ENCODE data around the gene RIMOC1.

RIMOC1 gene

GRCh38 chr5:41892031-41892430, 12.1 kb upstream of the RIMOC1 start:
- Histone ChIP-seq H3K4me1 (ENCODE audit: control insufficient read depth, insufficient read depth, low read length, poor library complexity, severe bottlenecking) (no peaks in the 10 kb centered on the region), H3K4me3 (ENCODE audit: extremely low read depth, insufficient read depth, low read length, poor library complexity, severe bottlenecking) (no peak overlapping the region), H3K9me3 (ENCODE audit: control insufficient read depth, low read length) (no peaks in the 10 kb centered on the region), H3K27ac (ENCODE audit: low read depth, low read length, severe bottlenecking) (no peak overlapping the region), H3K36me3 (ENCODE audit: control insufficient read depth, insufficient read depth, low read length) (no peaks in the 10 kb centered on the region)

GRCh38 chr5:41893074-41893851, 10.9 kb upstream of the RIMOC1 start:
- no peak overlapping the region for H3K27ac ChIP-seq (ENCODE audit: low read depth, low read length, severe bottlenecking)
- 88% methylated on average over 2 of the region's 3 CpGs; no CpG with 5 or more reads in 1 of the 2 experiments for WGBS, 2 experiments (ENCODE audit: insufficient coverage in 2 of 2)
- H3K9me3 ChIP-seq (ENCODE audit: control insufficient read depth, low read length) = no peaks in the 10 kb centered on the region
- H3K4me1 ChIP-seq (ENCODE audit: control insufficient read depth, insufficient read depth, low read length, poor library complexity, severe bottlenecking) = no peaks in the 10 kb centered on the region
- H3K4me3 ChIP-seq (ENCODE audit: extremely low read depth, insufficient read depth, low read length, poor library complexity, severe bottlenecking) = no peak overlapping the region
- H3K36me3 ChIP-seq (ENCODE audit: control insufficient read depth, insufficient read depth, low read length) = no peaks in the 10 kb centered on the region

GRCh38 chr5:41896230-41896629, 7.9 kb upstream of the RIMOC1 start:
- H3K4me3 ChIP-seq (ENCODE audit: extremely low read depth, insufficient read depth, low read length, poor library complexity, severe bottlenecking) = no peak overlapping the region
- H3K36me3 ChIP-seq (ENCODE audit: control insufficient read depth, insufficient read depth, low read length) = no peaks in the 10 kb centered on the region
- no peak overlapping the region for H3K27ac ChIP-seq (ENCODE audit: low read depth, low read length, severe bottlenecking)
- WGBS, 2 experiments (ENCODE audit: insufficient coverage in 2 of 2) = 70 to 79% methylated on average over 2 of the region's 2 CpGs
- no peaks in the 10 kb centered on the region for H3K9me3 ChIP-seq (ENCODE audit: control insufficient read depth, low read length)
- H3K4me1 ChIP-seq (ENCODE audit: control insufficient read depth, insufficient read depth, low read length, poor library complexity, severe bottlenecking) = no peaks in the 10 kb centered on the region

GRCh38 chr5:41903382-41903891, 707 bp upstream of the RIMOC1 start:
- peak overlapping the region; percentile 64 for H3K27ac ChIP-seq (ENCODE audit: low read depth, low read length, severe bottlenecking)
- WGBS, 2 experiments (ENCODE audit: insufficient coverage in 2 of 2) = 45 to 81% methylated on average over 5 of the region's 8 CpGs
- peaks cover 15% of the 10 kb centered on the region for H3K36me3 ChIP-seq (ENCODE audit: control insufficient read depth, insufficient read depth, low read length)
- H3K4me1 ChIP-seq (ENCODE audit: control insufficient read depth, insufficient read depth, low read length, poor library complexity, severe bottlenecking) = peaks cover 6% of the 10 kb centered on the region
- H3K9me3 ChIP-seq (ENCODE audit: control insufficient read depth, low read length) = no peaks in the 10 kb centered on the region
- H3K4me3 ChIP-seq (ENCODE audit: extremely low read depth, insufficient read depth, low read length, poor library complexity, severe bottlenecking) = peak overlapping the region; percentile 84

- Histone ChIP-seq H3K4me1 (ENCODE audit: control insufficient read depth, insufficient read depth, low read length, poor library complexity, severe bottlenecking) (peaks cover 6% of the 10 kb centered on the region), H3K4me3 (ENCODE audit: extremely low read depth, insufficient read depth, low read length, poor library complexity, severe bottlenecking) (no peak overlapping the region), H3K9me3 (ENCODE audit: control insufficient read depth, low read length) (no peaks in the 10 kb centered on the region), H3K36me3 (ENCODE audit: control insufficient read depth, insufficient read depth, low read length) (peaks cover 33% of the 10 kb centered on the region), H3K27ac (ENCODE audit: low read depth, low read length, severe bottlenecking) (no peak overlapping the region)
- no CpG with 5 or more reads among the region's 2 CpGs for WGBS, 2 experiments (ENCODE audit: insufficient coverage in 2 of 2)
Measured at GRCh38 chr5:41906151-41906550, 2.0 kb downstream of the RIMOC1 start.

- Histone ChIP-seq H3K4me1 (ENCODE audit: control insufficient read depth, insufficient read depth, low read length, poor library complexity, severe bottlenecking) (peaks cover 6% of the 10 kb centered on the region), H3K27ac (ENCODE audit: low read depth, low read length, severe bottlenecking) (peak overlapping the region; percentile 30), H3K4me3 (ENCODE audit: extremely low read depth, insufficient read depth, low read length, poor library complexity, severe bottlenecking) (no peak overlapping the region), H3K9me3 (ENCODE audit: control insufficient read depth, low read length) (no peaks in the 10 kb centered on the region), H3K36me3 (ENCODE audit: control insufficient read depth, insufficient read depth, low read length) (peaks cover 45% of the 10 kb centered on the region)
- WGBS, 2 experiments (ENCODE audit: insufficient coverage in 2 of 2) = no CpG with 5 or more reads among the region's 4 CpGs
Measured at GRCh38 chr5:41908374-41909079, 4.4 kb downstream of the RIMOC1 start.

- Histone ChIP-seq H3K27ac (ENCODE audit: low read depth, low read length, severe bottlenecking) (no peak overlapping the region), H3K4me3 (ENCODE audit: extremely low read depth, insufficient read depth, low read length, poor library complexity, severe bottlenecking) (no peak overlapping the region), H3K4me1 (ENCODE audit: control insufficient read depth, insufficient read depth, low read length, poor library complexity, severe bottlenecking) (no peaks in the 10 kb centered on the region), H3K9me3 (ENCODE audit: control insufficient read depth, low read length) (no peaks in the 10 kb centered on the region), H3K36me3 (ENCODE audit: control insufficient read depth, insufficient read depth, low read length) (peaks cover 47% of the 10 kb centered on the region)
- WGBS, 2 experiments (ENCODE audit: insufficient coverage in 2 of 2) = 96 to 100% methylated on average over 2 of the region's 2 CpGs
Measured at GRCh38 chr5:41918105-41918504, 14.0 kb downstream of the RIMOC1 start.

- no peaks in the 10 kb centered on the region for H3K9me3 ChIP-seq (ENCODE audit: control insufficient read depth, low read length)
- H3K27ac ChIP-seq (ENCODE audit: low read depth, low read length, severe bottlenecking) = no peak overlapping the region
- H3K4me1 ChIP-seq (ENCODE audit: control insufficient read depth, insufficient read depth, low read length, poor library complexity, severe bottlenecking) = no peaks in the 10 kb centered on the region
- no CpG with 5 or more reads among the region's 1 CpG for WGBS, 2 experiments (ENCODE audit: insufficient coverage in 2 of 2)
- H3K4me3 ChIP-seq (ENCODE audit: extremely low read depth, insufficient read depth, low read length, poor library complexity, severe bottlenecking) = no peak overlapping the region
- H3K36me3 ChIP-seq (ENCODE audit: control insufficient read depth, insufficient read depth, low read length) = peaks cover 41% of the 10 kb centered on the region
Measured at GRCh38 chr5:41921166-41921565, 17.0 kb downstream of the RIMOC1 start.

- H3K36me3 ChIP-seq (ENCODE audit: control insufficient read depth, insufficient read depth, low read length) = peaks cover 38% of the 10 kb centered on the region
- no peaks in the 10 kb centered on the region for H3K4me1 ChIP-seq (ENCODE audit: control insufficient read depth, insufficient read depth, low read length, poor library complexity, severe bottlenecking)
- H3K4me3 ChIP-seq (ENCODE audit: extremely low read depth, insufficient read depth, low read length, poor library complexity, severe bottlenecking) = no peak overlapping the region
- no peak overlapping the region for H3K27ac ChIP-seq (ENCODE audit: low read depth, low read length, severe bottlenecking)
- 63% methylated on average over 1 of the region's 1 CpG; no CpG with 5 or more reads in 1 of the 2 experiments for WGBS, 2 experiments (ENCODE audit: insufficient coverage in 2 of 2)
- H3K9me3 ChIP-seq (ENCODE audit: control insufficient read depth, low read length) = no peaks in the 10 kb centered on the region
Measured at GRCh38 chr5:41921874-41922273, 17.7 kb downstream of the RIMOC1 start.

- Histone ChIP-seq H3K36me3 (ENCODE audit: control insufficient read depth, insufficient read depth, low read length) (peaks cover 20% of the 10 kb centered on the region), H3K4me1 (ENCODE audit: control insufficient read depth, insufficient read depth, low read length, poor library complexity, severe bottlenecking) (no peaks in the 10 kb centered on the region), H3K27ac (ENCODE audit: low read depth, low read length, severe bottlenecking) (no peak overlapping the region), H3K4me3 (ENCODE audit: extremely low read depth, insufficient read depth, low read length, poor library complexity, severe bottlenecking) (no peak overlapping the region), H3K9me3 (ENCODE audit: control insufficient read depth, low read length) (no peaks in the 10 kb centered on the region)
- WGBS, 2 experiments (ENCODE audit: insufficient coverage in 2 of 2) = no CpG with 5 or more reads among the region's 4 CpGs
Measured at GRCh38 chr5:41924526-41924871, 20.4 kb downstream of the RIMOC1 start.
